Measurements from ENCODE around the gene CYP27B1. TPM values are rescaled to one million over a fixed set of nuclear protein-coding genes. Genes with fewer than 3 reads are reported as not detected.

The CYP27B1 gene
- total RNA-seq, 1 donor from 2014 or later = not detected

GRCh38 chr12:57755454-57756372, 11.2 kb downstream of the CYP27B1 start:
- DNase-seq = no peak
- no peak for ATAC-seq (ENCODE audit: poor library complexity)
- intact Hi-C loops (cut with DNase I) = no loop called here

GRCh38 chr12:57755194-57755453, 11.8 kb downstream of the CYP27B1 start:
- ATAC-seq (ENCODE audit: poor library complexity) (no peak), DNase-seq (no peak)
- intact Hi-C loops (cut with DNase I) = no loop called here

GRCh38 chr12:57754411-57755193, 12.3 kb downstream of the CYP27B1 start, which contains the start of gene MARCHF9:
Gene MARCHF9 (plus strand): TSS chr12:57755103. CDS start chr12:57755529, 426 bp downstream.
- DNase-seq (peak; percentile 67), ATAC-seq (ENCODE audit: poor library complexity) (peak; percentile 3)
- intact Hi-C loops (cut with DNase I) = no loop called here

GRCh38 chr12:57753756-57754337, 13.0 kb downstream of the CYP27B1 start:
- ATAC-seq (ENCODE audit: poor library complexity) = no peak
- DNase-seq = no peak
- intact Hi-C loops (cut with DNase I) = no loop called here

GRCh38 chr12:57752668-57753000, 14.2 kb downstream of the CYP27B1 start:
- DNase-seq (no peak), ATAC-seq (ENCODE audit: poor library complexity) (no peak)
- intact Hi-C loops (cut with DNase I) = no loop called here

GRCh38 chr12:57751788-57752667, 14.8 kb downstream of the CYP27B1 start, which contains the start of gene CDK4:
Gene CDK4 (minus strand): TSS chr12:57752310. CDS start chr12:57751717, 593 bp downstream.
- peak; percentile 100 for DNase-seq
- intact Hi-C loops (cut with DNase I) = no loop called here

GRCh38 chr12:57751432-57751787, 15.5 kb downstream of the CYP27B1 start:
- no peak for ATAC-seq (ENCODE audit: poor library complexity)
- intact Hi-C loops (cut with DNase I) = no loop called here
- no peak for DNase-seq

More at GRCh38 chr12:57751788-57752667, 14.8 kb downstream of the CYP27B1 start, which contains the start of gene CDK4:
- ATAC-seq (ENCODE audit: poor library complexity) = peak; percentile 90

- DNase-seq (no peak), ATAC-seq (ENCODE audit: poor library complexity) (no peak)
- intact Hi-C loops (cut with DNase I) = no loop called here
Observed at GRCh38 chr12:57750561-57751431, 16.1 kb downstream of the CYP27B1 start.

- intact Hi-C loops (cut with DNase I) = no loop called here
- ATAC-seq (ENCODE audit: poor library complexity) (no peak), DNase-seq (no peak)
Observed at GRCh38 chr12:57749061-57749460, 17.8 kb downstream of the CYP27B1 start.

- no peak for DNase-seq
- ATAC-seq (ENCODE audit: poor library complexity) = no peak
- intact Hi-C loops (cut with DNase I) = no loop called here
Observed at GRCh38 chr12:57746025-57746424, 20.9 kb downstream of the CYP27B1 start.

- intact Hi-C loops (cut with DNase I) = no loop called here
- ATAC-seq (ENCODE audit: poor library complexity) (no peak), DNase-seq (no peak)
Observed at GRCh38 chr12:57745485-57745881, 21.4 kb downstream of the CYP27B1 start.

GRCh38 chr12:57744777-57745484, 21.9 kb downstream of the CYP27B1 start, which contains the start of gene TSPAN31:
Gene TSPAN31 (plus strand): TSS chr12:57745039. CDS start chr12:57745155, 116 bp downstream.
- DNase-seq (peak; percentile 98), ATAC-seq (ENCODE audit: poor library complexity) (peak; percentile 95)
- intact Hi-C loops (cut with DNase I) = no loop called here

- DNase-seq = peak; percentile 82
- intact Hi-C loops (cut with DNase I) = no loop called here
- ATAC-seq (ENCODE audit: poor library complexity) = peak; percentile 64
Observed at GRCh38 chr12:57744194-57744776, 22.6 kb downstream of the CYP27B1 start.

- intact Hi-C loops (cut with DNase I) = no loop called here
- DNase-seq = no peak
- ATAC-seq (ENCODE audit: poor library complexity) = no peak
Observed at GRCh38 chr12:57743769-57744168, 23.1 kb downstream of the CYP27B1 start.

GRCh38 chr12:57741844-57742738, 24.8 kb downstream of the CYP27B1 start:
- DNase-seq = peak; percentile 66
- intact Hi-C loops (cut with DNase I) = no loop called here

GRCh38 chr12:57741413-57741789, 25.5 kb downstream of the CYP27B1 start:
- intact Hi-C loops (cut with DNase I) = no loop called here
- ATAC-seq (ENCODE audit: poor library complexity) = no peak
- DNase-seq = no peak

More at GRCh38 chr12:57741844-57742738, 24.8 kb downstream of the CYP27B1 start:
- ATAC-seq (ENCODE audit: poor library complexity) = no peak
